B cell (primary cell): ENCODE results near the gene SH3TC1. TPM values are rescaled to one million over a fixed set of nuclear protein-coding genes. Genes with fewer than 3 reads are reported as not detected.
A peak's percentile ranks its signal among the peaks of the same experiment; 100 is the strongest.

Source experiments
- ATAC-seq: fragments of 200-7000 bp; cut with Tn5 transposase; one replicate; pipeline ENCODE4 v1.10.0; 2021; ENCODE audit warnings: low read depth, mild to moderate bottlenecking, moderate number of reproducible peaks, moderate library complexity
- CTCF ChIA-PET: fragments of 350-600 bp; sonication (Branson Sonifier 250); formaldehyde crosslinking; loops from one replicate; lab custom pipeline; 2021; ENCODE audit warnings: antibody characterized with exemption, inconsistent platforms; lab: Charles Lee
- POLR2A ChIA-PET: fragments of 350-600 bp; sonication (Branson Sonifier 250); formaldehyde crosslinking; loops from one replicate; lab custom pipeline; 2021; ENCODE audit warnings: antibody characterized with exemption; lab: Charles Lee
- DNase-seq: peaks from one replicate; pipeline ENCODE4 v3.0.0; 2013
- H2AFZ ChIP-seq: 2 replicates; pipeline ENCODE4 v1.6.1; 2012; ENCODE audit warnings: mild to moderate bottlenecking, low read depth, low read length; ENCODE audit not compliant: insufficient read depth, poor library complexity, severe bottlenecking
- H3K27ac ChIP-seq, 2 donors: 1 replicate in 1 of 2; 2 replicates in 1 of 2; pipeline ENCODE4 v1.5.1; 2012 to 2013; ENCODE audit warnings: low read length in 2 of 2, mild to moderate bottlenecking in 2 of 2, moderate library complexity in 1 of 2
- H3K27me3 ChIP-seq, 4 experiments: fragments of 200-600 bp in 1 of 4; sonication (generic) in 1 of 4; replicated peaks in 1 of 4; 1 replicate in 2 of 4; 2 replicates in 2 of 4; pipeline versions ENCODE4 v1.6.1 to v1.7.0; 2013 to 2016; ENCODE audit warnings: low read length in 3 of 4, mild to moderate bottlenecking in 2 of 4, mixed read lengths in 1 of 4, moderate library complexity in 1 of 4; ENCODE audit not compliant: insufficient read depth in 4 of 4, control insufficient read depth in 3 of 4; ENCODE audit errors: control extremely low read depth in 1 of 4
- H3K36me3 ChIP-seq, 2 experiments: replicated peaks in 1 of 2; 1 replicate in 1 of 2; 2 replicates in 1 of 2; pipeline versions ENCODE4 v1.6.1 to v1.7.1; 2013; ENCODE audit warnings: low read length in 1 of 2; ENCODE audit not compliant: insufficient read depth in 2 of 2, control insufficient read depth in 1 of 2; ENCODE audit errors: control extremely low read depth in 1 of 2, extremely low read depth in 1 of 2
- H3K4me1 ChIP-seq, 2 donors: fragments of 200-600 bp in 1 of 2; sonication (generic) in 1 of 2; 1 replicate in 1 of 2; 2 replicates in 1 of 2; pipeline versions ENCODE4 v1.5.1 to v1.6.1; 2013 to 2017; ENCODE audit warnings: low read length in 2 of 2; ENCODE audit not compliant: control insufficient read depth in 2 of 2, insufficient read depth in 2 of 2
- H3K4me2 ChIP-seq: replicated peaks from 2 replicates; pipeline ENCODE3; 2012; ENCODE audit warnings: mild to moderate bottlenecking, low read depth, low read length; ENCODE audit not compliant: poor library complexity, severe bottlenecking
- H3K4me3 ChIP-seq, 5 experiments: fragments of 200-600 bp in 1 of 5; sonication (generic) in 1 of 5; 1 replicate in 3 of 5; 2 replicates in 2 of 5; pipeline versions ENCODE4 v1.5.1 to v1.7.0; 2011 to 2016; ENCODE audit warnings: low read length in 4 of 5, mild to moderate bottlenecking in 4 of 5, low read depth in 2 of 5, control low read depth in 1 of 5, moderate library complexity in 1 of 5; ENCODE audit not compliant: insufficient read depth in 1 of 5; ENCODE audit errors: control extremely low read depth in 1 of 5, extremely low read depth in 1 of 5
- H3K79me2 ChIP-seq: fragments of 200-600 bp; sonication (generic); one replicate; pipeline ENCODE4 v1.6.0; 2016; ENCODE audit warnings: low read length; ENCODE audit not compliant: control insufficient read depth, insufficient read depth
- H3K9ac ChIP-seq: fragments of 200-600 bp; sonication (generic); 2 replicates; pipeline ENCODE4 v1.6.1; 2017; ENCODE audit warnings: mild to moderate bottlenecking, low read length, moderate library complexity
- H3K9me3 ChIP-seq, 3 donors: one replicate each; pipeline versions ENCODE4 v1.6.1 to v1.7.1; 2013; ENCODE audit warnings: low read length in 2 of 3; ENCODE audit not compliant: control insufficient read depth in 2 of 3, insufficient read depth in 1 of 3; ENCODE audit errors: control extremely low read depth in 1 of 3
- H4K20me1 ChIP-seq: 2 replicates; pipeline ENCODE4 v1.6.0; 2012; ENCODE audit warnings: mild to moderate bottlenecking, low read length; ENCODE audit not compliant: insufficient read depth, control insufficient read depth, poor library complexity, severe bottlenecking
- H3K27ac Mint-ChIP-seq: one replicate; pipeline ENCODE4 v1.8.0; 2021; ENCODE audit warnings: mixed read lengths
- H3K27me3 Mint-ChIP-seq: one replicate; pipeline ENCODE4 v1.8.0; 2021; ENCODE audit warnings: mixed read lengths
- H3K4me1 Mint-ChIP-seq: one replicate; pipeline ENCODE4 v1.8.0; 2021; ENCODE audit warnings: mixed read lengths
- H3K4me3 Mint-ChIP-seq: one replicate; pipeline ENCODE4 v1.8.0; 2021; ENCODE audit warnings: mixed read lengths
- H3K9me3 Mint-ChIP-seq: one replicate; pipeline ENCODE4 v1.8.0; 2022; ENCODE audit warnings: mixed read lengths; ENCODE audit not compliant: insufficient read depth
- CTCF ChIP-seq: fragments of 200-600 bp; IDR thresholded peaks from one replicate; pipeline ENCODE4 v1.8.0; 2022; ENCODE audit warnings: antibody characterized with exemption, mild to moderate bottlenecking
- EZH2 ChIP-seq: IDR thresholded peaks from 2 replicates; pipeline ENCODE4 v1.6.1; 2012; ENCODE audit warnings: borderline replicate concordance, low read depth, mild to moderate bottlenecking, moderate library complexity, low read length; ENCODE audit not compliant: insufficient read depth, poor library complexity, severe bottlenecking
- WGBS: methylation state at CpG from one replicate; pipeline ENCODE4 v1.1.5; 2013; ENCODE audit warnings: missing lambda C conversion rate; ENCODE audit not compliant: insufficient coverage; 5-methylcytosine and 5-hydroxymethylcytosine counted together
- intact Hi-C: fragments of 100-400 bp; cut with micrococcal nuclease; formaldehyde crosslinking; loops from one replicate; pipeline ENCODE4 v1.10.0; 2022
- polyA plus RNA-seq: library from polyadenylated mRNA; depleted of rRNA; stranded (reverse); fragments of >200 nt; gene quantifications from 2 replicates; pipeline ENCODE4 v1.2.3, GENCODE V29; 2012
- total RNA-seq, 2 donors: library from RNA; stranded (reverse); fragments of 120-200 nt in 1 of 2; gene quantifications; 1 replicate in 1 of 2; 2 replicates in 1 of 2; pipeline versions ENCODE4 v1.2.3 to v1.2.4, GENCODE V29; 2013 to 2022

Gene SH3TC1
- total and polyA plus RNA-seq, 2 donors (not counting 1 experiment from before 2014, with no cell fraction given): 63.8 to 388 TPM

- POLR2A ChIA-PET: interaction anchor here (0.6 to 7.7 kb wide), 3 partner anchors 24 to 147 kb away, joined by 3 to 50 read pairs (median 12); no protein-coding TSS in a partner anchor
- Mint-ChIP-seq H3K27me3 (no peaks in the 10 kb centered on the region), H3K4me3 (peak overlapping the region; percentile 100), H3K27ac (peak overlapping the region; percentile 100), H3K4me1 (peaks cover 80% of the 10 kb centered on the region), H3K9me3 (no peaks in the 10 kb centered on the region)
- Histone ChIP-seq H3K36me3 (peaks cover 0 to 23% of the 10 kb centered on the region in 2 experiments), H3K9ac (peak overlapping the region; percentile 85), H2AFZ (peak overlapping the region; percentile 7), H3K27me3 (no peaks in the 10 kb centered on the region), H3K4me3 (peak overlapping the region in 3 of 5 experiments; percentile 59 to 96 (median 85)), H3K79me2 (peaks cover 84% of the 10 kb centered on the region), H3K4me1 (peaks cover 59 to 77% of the 10 kb centered on the region in 2 donors), H3K27ac (peak overlapping the region; percentile 2 to 78), H3K9me3 (no peaks in the 10 kb centered on the region), H3K4me2 (peak overlapping the region; percentile 95), H4K20me1 (peaks cover 64% of the 10 kb centered on the region)
- TF ChIP-seq CTCF (no peak), EZH2 (no peak)
- ATAC-seq: no peak
- intact Hi-C loops: no loop called here
- 5% methylated on average over 7 of the region's 7 CpGs for WGBS
- peak; percentile 60 for DNase-seq
- CTCF ChIA-PET: interaction anchor here (0.9 to 4.4 kb wide), 5 partner anchors 12 to 40 kb away, joined by 3 to 32 read pairs (median 3); no protein-coding TSS in a partner anchor
These were observed 3.9 kb downstream of the SH3TC1 start for GRCh38 chr4:8203052-8203401.

- H3K4me1 Mint-ChIP-seq: peaks cover 72% of the 10 kb centered on the region
- ATAC-seq (no peak), DNase-seq (no peak)
- TF ChIP-seq CTCF (no peak), EZH2 (no peak)
- peak overlapping the region; percentile 100 for H3K27ac Mint-ChIP-seq
- H3K9me3 Mint-ChIP-seq: no peaks in the 10 kb centered on the region
- 82% methylated on average over 6 of the region's 10 CpGs for WGBS
- Histone ChIP-seq H3K9me3 (no peaks in the 10 kb centered on the region), H3K27ac (peak overlapping the region in 1 of 2 donors; percentile 78), H3K4me2 (peak overlapping the region; percentile 95), H3K4me3 (no peak overlapping the region), H3K9ac (no peak overlapping the region), H3K36me3 (peaks cover 0 to 30% of the 10 kb centered on the region in 2 experiments), H3K4me1 (peaks cover 52 to 69% of the 10 kb centered on the region in 2 donors), H2AFZ (no peak overlapping the region), H4K20me1 (peaks cover 72% of the 10 kb centered on the region), H3K79me2 (peaks cover 91% of the 10 kb centered on the region), H3K27me3 (no peaks in the 10 kb centered on the region)
- intact Hi-C loops: no loop called here
- peak overlapping the region; percentile 100 for H3K4me3 Mint-ChIP-seq
- H3K27me3 Mint-ChIP-seq: no peaks in the 10 kb centered on the region
- ChIA-PET CTCF (interaction anchor here (1.2 to 4.4 kb wide), 2 partner anchors 28 to 39 kb away, joined by 3 to 32 read pairs; no protein-coding TSS in a partner anchor), POLR2A (interaction anchor here (0.6 to 7.7 kb wide), 2 partner anchors 23 to 268 kb away, joined by 3 to 50 read pairs; no protein-coding TSS in a partner anchor)
These were observed 4.7 kb downstream of the SH3TC1 start for GRCh38 chr4:8203817-8204216.
